ENCODE results near the gene ZNF737.
A peak's percentile ranks its signal among the peaks of the same experiment; 100 is the strongest.
"Not testable (repeated sequence)": the region's sequence is repeated elsewhere in the genome, so short reads cannot be mapped to it uniquely, and the experiment has no call there.

ZNF737 gene

GRCh38 chr19:20565321-20566018 lies at the start of gene ZNF737:
Gene ZNF737, minus strand, starts transcription at chr19:20565781. Its CDS starts 141 bp downstream, at chr19:20565640.
- peak; percentile 89 for DNase-seq (ENCODE audit: low read depth)

- not testable (repeated sequence) for DNase-seq (ENCODE audit: low read depth)
These were observed 49.4 kb upstream of the ZNF737 start for GRCh38 chr19:20614971-20615370.

GRCh38 chr19:20612711-20613316 lies 47.2 kb upstream of the ZNF737 start:
- DNase-seq (ENCODE audit: low read depth), result no peak

GRCh38 chr19:20611866-20612265 lies 46.3 kb upstream of the ZNF737 start:
- no peak for DNase-seq (ENCODE audit: low read depth)

GRCh38 chr19:20607943-20608342 lies 42.4 kb upstream of the ZNF737 start:
- DNase-seq (ENCODE audit: low read depth), result no peak

- DNase-seq (ENCODE audit: low read depth), result no peak
These were observed 7.0 kb downstream of the ZNF737 start for GRCh38 chr19:20558571-20558970.

GRCh38 chr19:20558011-20558410 lies 7.6 kb downstream of the ZNF737 start:
- no peak for DNase-seq (ENCODE audit: low read depth)

- DNase-seq (ENCODE audit: low read depth), result not testable (repeated sequence)
These were observed 20.8 kb downstream of the ZNF737 start for GRCh38 chr19:20544667-20545333.

- DNase-seq (ENCODE audit: low read depth), result not testable (repeated sequence)
These were observed 35.3 kb downstream of the ZNF737 start for GRCh38 chr19:20530303-20530702.

GRCh38 chr19:20513189-20513904 lies 52.2 kb downstream of the ZNF737 start:
- DNase-seq (ENCODE audit: low read depth), result no peak

- peak; percentile 9 for DNase-seq (ENCODE audit: low read depth)
These were observed 62.1 kb downstream of the ZNF737 start for GRCh38 chr19:20503476-20503875.
